Measurements from ENCODE around the gene COA3.

- TF ChIP-seq CTCF (IDR thresholded peaks at IDR 0.05) (no peak), POLR2A (IDR thresholded peaks at IDR 0.05) (no peak)
Observed at GRCh38 chr17:42774066-42774745, 24.3 kb downstream of the COA3 start.
